Hematopoietic multipotent progenitor cell treated with erythropoietin and hydrocortisone succinate and interleukin-3 and kit ligand, for 8 days (in vitro differentiated cells): ENCODE data around the gene MAN1A1.
"Not testable (repeated sequence)": the region's sequence is repeated elsewhere in the genome, so short reads cannot be mapped to it uniquely, and the experiment has no call there.

Experiments used
- DNase-seq: peaks from one replicate; pipeline ENCODE4 v3.0.0-alpha.2; 2015

MAN1A1 gene

DNA sequence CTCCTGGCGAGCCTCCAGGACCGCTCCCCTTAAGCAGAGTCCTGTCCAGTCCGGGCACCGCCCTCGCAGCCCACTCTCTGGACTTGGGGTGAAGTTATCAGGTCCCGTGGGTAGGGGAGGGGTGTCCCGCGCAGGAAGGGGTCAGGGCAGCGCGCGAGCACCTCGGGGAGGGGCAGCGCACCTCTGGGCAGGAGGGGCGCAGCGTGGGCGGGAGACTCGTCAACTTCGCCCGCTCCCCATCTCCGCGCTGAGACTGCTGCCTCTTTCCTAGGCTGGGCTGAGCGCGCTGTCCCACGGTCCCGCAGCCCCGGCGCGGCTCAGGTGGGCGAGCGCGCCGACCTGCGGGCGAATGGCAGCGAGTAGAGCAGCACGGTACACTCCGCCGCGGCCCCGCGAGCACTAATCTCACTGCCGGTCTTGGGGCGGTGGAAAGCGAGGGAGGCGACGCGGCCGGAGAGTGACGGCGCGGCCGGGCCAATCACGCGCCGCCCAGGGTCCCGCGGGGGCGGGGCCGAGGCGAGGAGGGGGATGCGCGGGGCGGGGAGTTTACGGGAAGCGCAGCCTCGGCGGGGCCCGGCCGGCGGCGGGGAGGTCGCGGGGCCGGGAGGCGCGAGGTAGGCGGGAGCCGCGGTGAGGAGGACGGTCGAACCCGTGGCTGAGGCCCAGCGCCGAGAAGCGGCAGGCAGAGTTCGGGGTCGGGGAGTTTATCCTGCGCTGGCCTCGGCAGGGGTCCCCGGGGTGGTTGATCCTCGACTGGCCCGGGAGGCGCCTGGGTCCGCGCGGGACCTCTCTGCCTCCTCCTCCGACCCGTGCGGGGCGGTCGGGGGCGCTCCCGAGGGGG is at the start of gene MAN1A1:
Gene MAN1A1, minus strand, starts transcription at position 401 of the 841 bp plus-strand sequence. CDS start 696 bp downstream, outside the sequence.
- DNase-seq: peak; percentile 89

- DNase-seq: no peak
Observed at GRCh38 chr6:119395192-119395591, 45.6 kb upstream of the MAN1A1 start.

GRCh38 chr6:119390247-119390793 is 40.8 kb upstream of the MAN1A1 start:
- DNase-seq: no peak

- no peak for DNase-seq
Observed at GRCh38 chr6:119385994-119386393, 36.4 kb upstream of the MAN1A1 start.

DNA sequence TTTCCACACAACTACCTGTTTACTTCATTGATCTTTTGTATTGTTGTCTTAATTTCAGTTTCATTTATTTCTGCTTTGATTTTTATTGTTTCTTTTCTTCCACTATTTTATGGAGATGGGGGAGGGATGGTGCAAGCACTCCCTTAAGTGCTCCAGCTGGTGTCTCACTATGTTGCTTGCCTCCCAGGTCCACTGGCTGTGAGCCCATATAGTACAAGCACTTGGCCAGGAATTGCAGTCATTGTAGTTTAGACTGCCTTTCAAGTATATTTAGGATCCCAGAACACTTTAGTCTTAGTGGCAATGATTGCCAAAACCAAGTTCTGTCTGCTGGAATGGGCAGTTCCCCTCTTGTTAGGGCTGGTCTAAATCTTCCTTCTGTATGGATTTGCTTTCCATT is 34.9 kb upstream of the MAN1A1 start:
- no peak for DNase-seq

GRCh38 chr6:119379809-119380208 is 30.2 kb upstream of the MAN1A1 start:
- DNase-seq: no peak

DNA sequence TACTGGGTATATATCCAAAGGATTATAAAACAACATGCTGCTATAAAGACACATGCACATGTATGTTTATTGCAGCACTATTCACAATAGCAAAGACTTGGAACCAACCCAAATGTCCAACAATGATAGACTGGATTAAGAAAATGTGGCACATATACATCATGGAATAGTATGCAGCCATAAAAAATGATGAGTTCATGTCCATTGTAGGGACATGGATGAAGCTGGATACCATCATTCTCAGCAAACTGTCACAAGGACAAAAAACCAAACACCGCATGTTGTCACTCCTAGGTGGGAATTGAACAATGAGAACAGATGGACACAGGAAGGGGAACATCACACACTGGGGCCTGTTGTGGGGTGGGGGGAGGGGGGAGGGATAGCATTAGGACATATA is 27.5 kb upstream of the MAN1A1 start:
- not testable (repeated sequence) for DNase-seq

- no peak for DNase-seq
Observed at GRCh38 chr6:119370080-119370479, 20.5 kb upstream of the MAN1A1 start.

- DNase-seq: no peak
Observed at GRCh38 chr6:119368921-119369320, 19.4 kb upstream of the MAN1A1 start.

DNA sequence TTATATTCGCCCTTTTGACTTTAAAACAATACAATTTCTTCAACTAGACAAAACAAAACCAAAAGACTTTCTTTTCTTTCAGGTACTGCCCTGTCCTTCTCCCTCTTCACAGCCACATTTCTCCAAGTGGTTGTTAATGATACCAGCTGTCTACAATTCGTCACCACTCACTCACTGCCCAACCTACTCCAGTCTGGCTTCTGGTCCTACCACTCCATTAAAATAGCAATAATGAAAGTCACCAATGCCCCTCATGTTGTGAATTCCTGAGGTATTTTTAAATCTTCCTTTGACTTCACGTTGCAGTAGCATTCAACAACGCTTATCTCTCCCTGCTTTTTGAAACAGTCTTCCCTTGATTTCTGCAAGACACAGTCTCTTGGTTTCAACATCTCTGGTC is 11.6 kb upstream of the MAN1A1 start:
- DNase-seq: no peak

- peak; percentile 47 for DNase-seq
Observed at GRCh38 chr6:119360262-119360915, 10.8 kb upstream of the MAN1A1 start.

DNA sequence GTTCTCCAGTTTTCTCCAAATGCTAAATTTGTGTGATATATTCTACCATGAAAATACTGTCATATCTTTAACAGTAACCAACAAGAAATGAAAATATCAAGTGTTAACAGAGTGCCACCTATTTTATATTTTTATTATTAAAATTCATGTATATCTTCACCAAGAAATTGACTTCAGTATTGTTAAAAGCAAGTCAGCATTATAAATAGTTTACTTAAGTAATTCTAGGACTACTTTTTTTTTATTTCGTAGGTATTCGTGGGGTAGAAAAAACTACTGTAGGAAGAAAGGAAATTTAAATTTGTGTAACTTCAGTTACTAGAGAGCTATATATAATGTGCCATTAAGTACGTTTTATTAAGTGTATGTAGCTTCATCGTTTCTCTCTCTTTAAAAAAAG is 6.3 kb upstream of the MAN1A1 start:
- no peak for DNase-seq

DNA sequence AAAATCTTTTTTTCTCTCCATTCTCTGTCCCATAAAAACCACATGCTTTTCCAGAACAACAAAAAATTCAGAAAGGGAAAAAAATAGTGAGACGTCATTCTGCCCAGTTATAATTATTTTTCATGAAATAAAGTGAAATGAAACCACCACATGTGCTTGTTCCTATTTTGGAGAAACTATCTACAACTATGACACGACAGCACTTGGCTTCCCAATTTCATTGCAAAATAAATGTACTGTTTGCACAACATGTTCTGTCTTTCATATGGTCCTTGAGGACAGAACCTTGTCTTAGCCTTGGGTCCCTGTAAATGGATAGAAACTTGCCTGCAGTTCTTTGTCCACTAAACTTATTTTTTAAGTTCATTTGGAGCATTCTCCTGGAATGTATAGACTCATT is 5.6 kb upstream of the MAN1A1 start:
- DNase-seq: no peak

DNA sequence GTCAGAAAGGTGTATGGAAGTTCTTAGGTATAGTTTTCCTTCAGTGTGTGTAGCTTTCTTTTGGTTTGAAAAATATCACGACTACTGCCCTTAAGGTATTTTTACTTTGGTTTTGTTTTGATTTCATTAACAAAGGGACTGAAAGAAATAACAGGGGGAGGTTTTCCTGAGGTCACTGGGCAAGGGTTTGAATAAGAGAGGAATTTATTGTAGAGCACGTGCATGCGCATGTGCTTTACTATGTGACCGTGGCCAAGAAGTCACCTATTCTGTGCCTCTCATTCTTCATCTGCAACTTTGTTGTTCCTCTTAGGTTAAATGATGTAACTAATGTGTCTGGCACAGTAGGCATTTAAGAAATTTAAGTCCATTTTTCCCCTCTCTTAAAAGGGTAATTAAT is 4.1 kb upstream of the MAN1A1 start:
- DNase-seq: no peak

DNA sequence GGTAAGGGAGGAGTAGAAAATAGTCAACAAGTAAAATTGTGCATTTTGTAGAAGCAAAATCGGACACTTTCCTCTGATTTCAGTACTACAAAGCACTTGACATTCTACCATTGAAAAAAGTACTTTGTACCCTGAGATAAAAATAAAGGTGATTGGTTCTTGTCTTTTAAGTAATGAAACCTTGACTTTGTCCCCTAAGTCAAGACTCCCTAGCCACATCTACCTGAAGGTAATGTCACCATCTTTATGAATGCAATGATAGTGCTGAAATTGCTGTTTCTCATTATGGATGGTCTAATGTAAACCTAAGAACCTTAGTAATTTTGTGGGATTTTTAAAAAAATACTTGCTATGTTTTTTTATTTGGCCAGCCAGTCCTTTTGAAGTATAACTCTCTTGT is 2.4 kb upstream of the MAN1A1 start:
- no peak for DNase-seq

DNA sequence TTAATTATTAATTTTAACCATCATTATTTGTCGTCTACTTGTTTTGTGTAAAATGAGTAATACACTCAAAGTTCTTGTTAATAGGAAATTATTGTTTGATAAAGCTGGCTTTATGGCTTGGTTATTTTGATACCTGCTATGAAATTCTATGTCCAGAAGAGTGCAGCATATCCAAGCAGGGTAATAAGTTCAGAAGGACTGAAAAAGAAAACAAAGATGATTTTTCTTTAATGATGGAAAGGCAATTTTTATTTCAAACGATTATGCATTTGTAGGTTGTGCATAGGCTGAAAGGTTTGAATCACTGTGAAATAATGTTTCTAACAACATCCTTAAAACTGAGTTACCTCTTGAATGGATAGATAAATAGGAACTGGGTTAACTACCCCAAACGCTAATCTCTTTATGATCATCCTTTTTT is 1.4 kb upstream of the MAN1A1 start:
- peak; percentile 77 for DNase-seq

DNA sequence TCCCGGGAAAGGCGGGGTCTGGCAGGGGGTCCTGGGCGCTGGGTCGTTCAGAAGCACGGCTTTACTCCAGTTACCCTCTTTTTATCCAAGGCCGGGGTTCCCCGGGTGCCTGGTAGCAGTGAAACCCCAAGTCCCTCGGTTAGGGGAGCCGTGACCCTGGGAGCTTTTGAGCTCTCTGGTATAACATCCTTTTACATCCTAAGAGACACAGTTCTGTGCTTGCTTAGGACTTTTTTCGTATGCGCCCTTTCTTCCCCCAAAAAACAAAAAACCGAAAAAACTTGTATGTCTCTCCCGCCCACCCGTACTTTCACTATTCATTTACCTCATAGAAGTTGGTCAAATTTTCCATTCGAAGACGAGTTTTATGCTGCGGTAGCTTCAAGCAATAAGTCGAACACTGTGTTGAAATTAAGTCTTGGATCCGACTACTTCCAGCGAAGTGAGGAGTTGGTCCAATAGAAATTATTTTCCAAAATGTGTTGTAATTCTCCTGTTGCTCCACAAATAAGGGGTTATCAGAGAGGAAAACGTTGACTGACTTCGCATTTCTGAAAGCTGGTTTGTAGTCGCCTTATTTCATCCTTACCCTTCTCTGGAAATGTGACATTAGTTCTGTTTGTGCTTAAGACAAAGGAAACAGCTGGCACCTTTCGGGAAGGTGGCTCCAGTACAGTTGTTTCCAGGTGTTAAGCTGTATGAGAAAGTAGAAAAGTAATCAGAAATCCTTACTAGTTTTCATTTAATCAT is 816 bp upstream of the MAN1A1 start:
- peak; percentile 76 for DNase-seq

- DNase-seq: no peak
Observed at GRCh38 chr6:119348748-119349360, 707 bp downstream of the MAN1A1 start.

- DNase-seq: no peak
Observed at GRCh38 chr6:119348096-119348747, 1.3 kb downstream of the MAN1A1 start.

- DNase-seq: peak; percentile 52
Observed at GRCh38 chr6:119347466-119348095, 2.0 kb downstream of the MAN1A1 start.

DNA sequence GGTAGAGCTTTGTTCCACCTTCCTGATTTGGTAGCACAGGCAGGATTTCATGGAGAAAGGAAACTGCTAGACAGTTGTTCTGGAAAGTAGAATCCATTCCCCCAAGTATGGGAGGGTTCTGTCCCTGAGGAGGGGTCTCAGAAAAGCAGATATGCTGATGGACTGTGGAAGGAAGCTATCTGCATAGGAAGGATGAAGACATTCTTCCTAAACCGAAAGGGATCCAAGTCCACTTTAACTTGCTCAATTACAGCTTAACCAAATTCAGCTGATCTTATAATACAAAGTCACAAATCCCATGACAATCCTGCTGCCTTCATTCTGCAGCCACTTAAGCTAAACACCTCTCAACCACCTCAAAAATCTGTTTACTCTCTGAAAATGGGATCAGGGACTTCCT is 2.6 kb downstream of the MAN1A1 start:
- DNase-seq: no peak

GRCh38 chr6:119346450-119346849 is 3.1 kb downstream of the MAN1A1 start:
- DNase-seq: no peak
